Sigmoid colon (tissue), 4 donors: ENCODE measurements around the gene CDX2.
A peak's percentile ranks its signal among the peaks of the same experiment; 100 is the strongest.

Experiments used
- EP300 ChIP-seq, 4 donors: sonication (generic); formaldehyde crosslinking; IDR thresholded peaks; one replicate each; pipeline ENCODE4 v1.6.1; 2017; ENCODE audit warnings: antibody characterized with exemption in 4 of 4
- POLR2A ChIP-seq, 2 donors: fragments of 450-650 bp; IDR thresholded peaks; one replicate each; pipeline ENCODE4 v1.6.1; 2016; ENCODE audit warnings: antibody characterized with exemption in 2 of 2, mild to moderate bottlenecking in 2 of 2, moderate library complexity in 2 of 2
- TF ChIP-seq, protein P1 (sequence below), 4 experiments: fragments of 450-650 bp in 3 of 4; fragments of 200-600 bp in 1 of 4; IDR thresholded peaks; one replicate each; pipeline ENCODE4 v1.5.1; 2016 to 2019; ENCODE audit warnings: antibody characterized with exemption in 4 of 4, mild to moderate bottlenecking in 3 of 4, moderate library complexity in 2 of 4

- TF ChIP-seq EP300 (IDR thresholded peaks at IDR 0.05) (no peak), POLR2A (IDR thresholded peaks at IDR 0.05) (no peak)
- TF ChIP-seq, protein P1, sequence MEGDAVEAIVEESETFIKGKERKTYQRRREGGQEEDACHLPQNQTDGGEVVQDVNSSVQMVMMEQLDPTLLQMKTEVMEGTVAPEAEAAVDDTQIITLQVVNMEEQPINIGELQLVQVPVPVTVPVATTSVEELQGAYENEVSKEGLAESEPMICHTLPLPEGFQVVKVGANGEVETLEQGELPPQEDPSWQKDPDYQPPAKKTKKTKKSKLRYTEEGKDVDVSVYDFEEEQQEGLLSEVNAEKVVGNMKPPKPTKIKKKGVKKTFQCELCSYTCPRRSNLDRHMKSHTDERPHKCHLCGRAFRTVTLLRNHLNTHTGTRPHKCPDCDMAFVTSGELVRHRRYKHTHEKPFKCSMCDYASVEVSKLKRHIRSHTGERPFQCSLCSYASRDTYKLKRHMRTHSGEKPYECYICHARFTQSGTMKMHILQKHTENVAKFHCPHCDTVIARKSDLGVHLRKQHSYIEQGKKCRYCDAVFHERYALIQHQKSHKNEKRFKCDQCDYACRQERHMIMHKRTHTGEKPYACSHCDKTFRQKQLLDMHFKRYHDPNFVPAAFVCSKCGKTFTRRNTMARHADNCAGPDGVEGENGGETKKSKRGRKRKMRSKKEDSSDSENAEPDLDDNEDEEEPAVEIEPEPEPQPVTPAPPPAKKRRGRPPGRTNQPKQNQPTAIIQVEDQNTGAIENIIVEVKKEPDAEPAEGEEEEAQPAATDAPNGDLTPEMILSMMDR (IDR thresholded peaks at IDR 0.05): peak; percentile 51 to 80 (median 66)
These were observed 15.3 kb downstream of the CDX2 start for GRCh38 chr13:27953676-27954405.
